ENCODE results near the gene CAPN12. TPM values are rescaled to one million over a fixed set of nuclear protein-coding genes. Genes with fewer than 3 reads are reported as not detected.

CAPN12 gene
- polyA plus RNA-seq, 1 donor (not counting 4 experiments of a cell fraction or from before 2014, with no cell fraction given): 5.6 TPM

- no peaks in the 10 kb centered on the region for H3K9me1 ChIP-seq (ENCODE audit: control insufficient read depth, extremely low read depth, insufficient read depth, low read length)
- H3K36me3 ChIP-seq (ENCODE audit: control insufficient read depth in 2 of 2, extremely low read depth in 1 of 2, insufficient read depth in 2 of 2, low read length in 2 of 2): no peaks in the 10 kb centered on the region
- peak overlapping the region in 1 of 3 experiments; percentile 20 for H3K4me3 ChIP-seq (ENCODE audit: control insufficient read depth in 2 of 3, extremely low read depth in 1 of 3, insufficient read depth in 2 of 3, low read depth in 1 of 3, low read length in 3 of 3)
- H3K4me1 ChIP-seq (ENCODE audit: control insufficient read depth, extremely low read depth, insufficient read depth, low read length): peaks cover 15% of the 10 kb centered on the region
- H3K79me2 ChIP-seq (ENCODE audit: control insufficient read depth, insufficient read depth, low read length): no peaks in the 10 kb centered on the region
- no peak for DNase-seq (ENCODE audit: low read depth, low spot score)
- no peaks in the 10 kb centered on the region for H3K27me3 ChIP-seq (ENCODE audit: control insufficient read depth, extremely low read depth, insufficient read depth, low read length)
- dilution Hi-C loops (cut with MboI; ENCODE audit: extremely low pct_ligation_motif_present, low sequenced_read_pairs): no loop called here
- H4K20me1 ChIP-seq (ENCODE audit: control insufficient read depth, extremely low read depth, insufficient read depth, low read length): no peaks in the 10 kb centered on the region
- H3K9ac ChIP-seq (ENCODE audit: control insufficient read depth, extremely low read depth, insufficient read depth, low read length): no peak overlapping the region
- FAIRE-seq: no peak
- TF ChIP-seq EZH2 (IDR thresholded peaks at IDR 0.05; ENCODE audit: low read length) (no peak), CTCF (optimal IDR thresholded peaks at IDR 0.05 in 1 of 3, IDR thresholded peaks at IDR 0.05 in 1 of 3, conservative IDR thresholded peaks at IDR 0.05 in 1 of 3; ENCODE audit: extremely low read depth in 1 of 3, insufficient read depth in 2 of 3, low read length in 3 of 3) (no peak)
- no peak overlapping the region for H3K27ac ChIP-seq (ENCODE audit: control insufficient read depth, insufficient read depth, low read length)
- H3K4me2 ChIP-seq (ENCODE audit: control insufficient read depth, extremely low read depth, insufficient read depth, low read depth, low read length): peak overlapping the region; percentile 45
- peak overlapping the region; percentile 20 for H2AFZ ChIP-seq (ENCODE audit: control insufficient read depth, low read length)
- H3K9me3 ChIP-seq (ENCODE audit: control insufficient read depth, low read depth, low read length): no peaks in the 10 kb centered on the region
These were observed 4.6 kb downstream of the CAPN12 start for GRCh38 chr19:38739440-38740256.

GRCh38 chr19:38737921-38738737 lies 6.1 kb downstream of the CAPN12 start:
- no peaks in the 10 kb centered on the region for H3K27me3 ChIP-seq (ENCODE audit: control insufficient read depth, extremely low read depth, insufficient read depth, low read length)
- peaks cover 3% of the 10 kb centered on the region for H3K9me1 ChIP-seq (ENCODE audit: control insufficient read depth, extremely low read depth, insufficient read depth, low read length)
- H4K20me1 ChIP-seq (ENCODE audit: control insufficient read depth, extremely low read depth, insufficient read depth, low read length): no peaks in the 10 kb centered on the region
- H3K79me2 ChIP-seq (ENCODE audit: control insufficient read depth, insufficient read depth, low read length): no peaks in the 10 kb centered on the region
- no peak for DNase-seq (ENCODE audit: low read depth, low spot score)
- no peak overlapping the region for H3K4me3 ChIP-seq (ENCODE audit: control insufficient read depth in 2 of 3, extremely low read depth in 1 of 3, insufficient read depth in 2 of 3, low read depth in 1 of 3, low read length in 3 of 3)
- H3K27ac ChIP-seq (ENCODE audit: control insufficient read depth, insufficient read depth, low read length): no peak overlapping the region
- H3K36me3 ChIP-seq (ENCODE audit: control insufficient read depth in 2 of 2, extremely low read depth in 1 of 2, insufficient read depth in 2 of 2, low read length in 2 of 2): no peaks in the 10 kb centered on the region
- no peak overlapping the region for H2AFZ ChIP-seq (ENCODE audit: control insufficient read depth, low read length)
- H3K9me3 ChIP-seq (ENCODE audit: control insufficient read depth, low read depth, low read length): no peaks in the 10 kb centered on the region
- FAIRE-seq: no peak
- TF ChIP-seq EZH2 (IDR thresholded peaks at IDR 0.05; ENCODE audit: low read length): no peak
- TF ChIP-seq CTCF (optimal IDR thresholded peaks at IDR 0.05 in 1 of 3, IDR thresholded peaks at IDR 0.05 in 1 of 3, conservative IDR thresholded peaks at IDR 0.05 in 1 of 3; ENCODE audit: extremely low read depth in 1 of 3, insufficient read depth in 2 of 3, low read length in 3 of 3): no peak
- dilution Hi-C loops (cut with MboI; ENCODE audit: extremely low pct_ligation_motif_present, low sequenced_read_pairs): no loop called here
- peaks cover 30% of the 10 kb centered on the region for H3K4me1 ChIP-seq (ENCODE audit: control insufficient read depth, extremely low read depth, insufficient read depth, low read length)
- H3K4me2 ChIP-seq (ENCODE audit: control insufficient read depth, extremely low read depth, insufficient read depth, low read depth, low read length): no peak overlapping the region
- no peak overlapping the region for H3K9ac ChIP-seq (ENCODE audit: control insufficient read depth, extremely low read depth, insufficient read depth, low read length)
